Measurements from ENCODE around the gene SOBP. TPM values are rescaled to one million over a fixed set of nuclear protein-coding genes. Genes with fewer than 3 reads are reported as not detected.

Gene SOBP
- total RNA-seq, 1 donor: under 0.01 TPM

- DNase-seq (ENCODE audit: low read depth in 2 of 3, low spot score in 2 of 3): no peak
These were observed 164.8 kb downstream of the SOBP start for GRCh38 chr6:107654764-107655163.

GRCh38 chr6:107655245-107655644, 165.3 kb downstream of the SOBP start:
- peak in 1 of 3 donors; percentile 46 for DNase-seq (ENCODE audit: low read depth in 2 of 3, low spot score in 2 of 3)

- DNase-seq (ENCODE audit: low read depth in 2 of 3, low spot score in 2 of 3): no peak
These were observed 165.9 kb downstream of the SOBP start for GRCh38 chr6:107655864-107656263.

- DNase-seq (ENCODE audit: low read depth in 2 of 3, low spot score in 2 of 3): no peak
These were observed 166.5 kb downstream of the SOBP start for GRCh38 chr6:107656401-107656800.

GRCh38 chr6:107656883-107657282, 167.0 kb downstream of the SOBP start:
- DNase-seq (ENCODE audit: low read depth in 2 of 3, low spot score in 2 of 3): no peak

- no peak for DNase-seq (ENCODE audit: low read depth in 2 of 3, low spot score in 2 of 3)
These were observed 167.4 kb downstream of the SOBP start for GRCh38 chr6:107657373-107657754.

- DNase-seq (ENCODE audit: low read depth in 2 of 3, low spot score in 2 of 3): peak in 2 of 3 donors; percentile 31 to 47
These were observed 168.0 kb downstream of the SOBP start for GRCh38 chr6:107657755-107658461.

GRCh38 chr6:107658920-107659865, 169.3 kb downstream of the SOBP start:
- no peak for DNase-seq (ENCODE audit: low read depth in 2 of 3, low spot score in 2 of 3)

GRCh38 chr6:107660839-107661238, 170.9 kb downstream of the SOBP start:
- DNase-seq (ENCODE audit: low read depth in 2 of 3, low spot score in 2 of 3): no peak

- no peak for DNase-seq (ENCODE audit: low read depth in 2 of 3, low spot score in 2 of 3)
These were observed 171.4 kb downstream of the SOBP start for GRCh38 chr6:107661291-107661690.

GRCh38 chr6:107662333-107662732, 172.4 kb downstream of the SOBP start:
- DNase-seq (ENCODE audit: low read depth in 2 of 3, low spot score in 2 of 3): no peak

- DNase-seq (ENCODE audit: low read depth in 2 of 3, low spot score in 2 of 3): no peak
These were observed 173.4 kb downstream of the SOBP start for GRCh38 chr6:107663308-107663707.

- DNase-seq (ENCODE audit: low read depth in 2 of 3, low spot score in 2 of 3): no peak
These were observed 175.5 kb downstream of the SOBP start for GRCh38 chr6:107665382-107665781.

- no peak for DNase-seq (ENCODE audit: low read depth in 2 of 3, low spot score in 2 of 3)
These were observed 176.4 kb downstream of the SOBP start for GRCh38 chr6:107666084-107666980.

- DNase-seq (ENCODE audit: low read depth in 2 of 3, low spot score in 2 of 3): no peak
These were observed 177.2 kb downstream of the SOBP start for GRCh38 chr6:107666981-107667601.

- DNase-seq (ENCODE audit: low read depth in 2 of 3, low spot score in 2 of 3): no peak
These were observed 177.9 kb downstream of the SOBP start for GRCh38 chr6:107667790-107668189.

GRCh38 chr6:107668743-107669474, 179.0 kb downstream of the SOBP start:
- no peak for DNase-seq (ENCODE audit: low read depth in 2 of 3, low spot score in 2 of 3)

- peak in 2 of 3 donors; percentile 49 to 64 for DNase-seq (ENCODE audit: low read depth in 2 of 3, low spot score in 2 of 3)
These were observed 180.9 kb downstream of the SOBP start for GRCh38 chr6:107670792-107671199.

GRCh38 chr6:107673076-107673494, 183.2 kb downstream of the SOBP start:
- no peak for DNase-seq (ENCODE audit: low read depth in 2 of 3, low spot score in 2 of 3)
